ENCODE data around the gene MCOLN3. TPM values are rescaled to one million over a fixed set of nuclear protein-coding genes. Genes with fewer than 3 reads are reported as not detected.

Gene MCOLN3
- 1 to 10 TPM in 2 of 3 donors, under 1 TPM in 1; 0.80 to 2.3 (median 2.2) TPM for total RNA-seq
- long read RNA-seq, donor 1, partial matches to known transcripts, result 0 of 3 reads
- long read RNA-seq, donor 1, other reads (novel, unspliced or antisense), result 1 of 3 reads
- long read RNA-seq, donor 2, partial matches to known transcripts, result 0 of 3 reads
- long read RNA-seq, donor 2, other reads (novel, unspliced or antisense), result 2 of 3 reads

GRCh38 chr1:85048296-85049064 lies at the start of gene MCOLN3:
TSS of gene MCOLN3 (minus strand) at chr1:85048500. CDS start at chr1:85045360, 3,140 bp downstream.
- peak; percentile 53 to 70 (median 60) for DNase-seq
- peak; percentile 80 for ATAC-seq

GRCh38 chr1:85093644-85094043 lies 45.3 kb upstream of the MCOLN3 start:
- no peaks in the 10 kb centered on the region for H3K36me3 ChIP-seq (ENCODE audit: low read depth)
- intact Hi-C loops (cut with DNase I, micrococcal nuclease), result no loop called here
- H3K4me3 ChIP-seq, result no peak overlapping the region
- TF ChIP-seq CTCF (IDR thresholded peaks at IDR 0.05), result no peak
- DNase-seq (peak in 2 of 3 donors; percentile 36 to 42), ATAC-seq (peak; percentile 98)
- no peaks in the 10 kb centered on the region for H3K9me3 ChIP-seq
- no peaks in the 10 kb centered on the region for H3K4me1 ChIP-seq (ENCODE audit: low read depth)

More at GRCh38 chr1:85048296-85049064, at the start of gene MCOLN3:
- no peak for TF ChIP-seq CTCF (IDR thresholded peaks at IDR 0.05)
- Histone ChIP-seq H3K36me3 (ENCODE audit: low read depth) (no peaks in the 10 kb centered on the region), H3K9me3 (no peaks in the 10 kb centered on the region), H3K4me3 (peak within 1 kb of the TSS; percentile 24), H3K4me1 (ENCODE audit: low read depth) (peaks cover 7% of the 10 kb centered on the region)
- intact Hi-C loops (cut with DNase I, micrococcal nuclease), result no loop called here

GRCh38 chr1:85091671-85092280 lies 43.5 kb upstream of the MCOLN3 start:
- ATAC-seq (no peak), DNase-seq (no peak)
- intact Hi-C loops (cut with DNase I, micrococcal nuclease), result no loop called here
- no peaks in the 10 kb centered on the region for H3K4me1 ChIP-seq (ENCODE audit: low read depth)
- H3K36me3 ChIP-seq (ENCODE audit: low read depth), result no peaks in the 10 kb centered on the region
- no peak for TF ChIP-seq CTCF (IDR thresholded peaks at IDR 0.05)
- H3K9me3 ChIP-seq, result no peaks in the 10 kb centered on the region
- no peak overlapping the region for H3K4me3 ChIP-seq

- ATAC-seq (no peak), DNase-seq (no peak)
- H3K4me1 ChIP-seq (ENCODE audit: low read depth), result no peaks in the 10 kb centered on the region
- H3K4me3 ChIP-seq, result no peak overlapping the region
- H3K9me3 ChIP-seq, result no peaks in the 10 kb centered on the region
- intact Hi-C loops (cut with DNase I, micrococcal nuclease), result no loop called here
- no peak for TF ChIP-seq CTCF (IDR thresholded peaks at IDR 0.05)
- H3K36me3 ChIP-seq (ENCODE audit: low read depth), result no peaks in the 10 kb centered on the region
Measured at GRCh38 chr1:85090225-85090624, 41.9 kb upstream of the MCOLN3 start.

GRCh38 chr1:85089203-85089602 lies 40.9 kb upstream of the MCOLN3 start:
- no peaks in the 10 kb centered on the region for H3K4me1 ChIP-seq (ENCODE audit: low read depth)
- TF ChIP-seq CTCF (IDR thresholded peaks at IDR 0.05), result no peak
- DNase-seq, result no peak
- H3K9me3 ChIP-seq, result no peaks in the 10 kb centered on the region
- no peak for ATAC-seq
- no peak overlapping the region for H3K4me3 ChIP-seq
- intact Hi-C loops (cut with DNase I, micrococcal nuclease), result no loop called here
- no peaks in the 10 kb centered on the region for H3K36me3 ChIP-seq (ENCODE audit: low read depth)
